ENCODE measurements around the gene CSNK1D. TPM values are rescaled to one million over a fixed set of nuclear protein-coding genes. Genes with fewer than 3 reads are reported as not detected.

CSNK1D gene
- total RNA-seq, 2 experiments from 2014 or later: 369 to 393 TPM

Small RNA genes within 50 kb of the gene (microRNA-seq; reads per million reads assigned to microRNA genes)
- gene MIR6787 (ENCODE audit: borderline microRNAs expressed): not detected

Other genes starting within 250 kb of the CSNK1D start
- 1 to 10 TPM; 2.1 to 3.5 TPM for gene RAC3, start 242.0 kb downstream of the CSNK1D start, total RNA-seq
- gene DCXR, start 236.0 kb downstream of the CSNK1D start, total RNA-seq: 10 to 100 TPM; 71.7 to 77.7 TPM
- gene RFNG, start 221.9 kb downstream of the CSNK1D start, total RNA-seq: 10 to 100 TPM; 26.2 to 27.2 TPM
- gene GPS1, start 221.8 kb downstream of the CSNK1D start, total RNA-seq: 10 to 100 TPM; 72.0 to 72.8 TPM
- 100 to 1,000 TPM; 159 to 174 TPM for gene DUS1L, start 207.9 kb downstream of the CSNK1D start, total RNA-seq
- 100 to 1,000 TPM; 245 to 263 TPM for gene FASN, start 175.5 kb downstream of the CSNK1D start, total RNA-seq
- gene CCDC57, start 60.9 kb downstream of the CSNK1D start, total RNA-seq: 100 to 1,000 TPM; 175 to 184 TPM
- 100 to 1,000 TPM in 1 of 2 experiments, 10 to 100 TPM in 1; 94.0 to 103 TPM for gene SLC16A3, start 44.7 kb downstream of the CSNK1D start, total RNA-seq
- 100 to 1,000 TPM; 369 to 385 TPM for gene CD7, start 43.9 kb upstream of the CSNK1D start, total RNA-seq
- under 1 TPM; 0.44 to 0.60 TPM for gene SECTM1, start 60.1 kb upstream of the CSNK1D start, total RNA-seq
- not detected for gene TEX19, start 85.5 kb upstream of the CSNK1D start, total RNA-seq
- not detected for gene UTS2R, start 98.1 kb upstream of the CSNK1D start, total RNA-seq
- 10 to 100 TPM; 24.6 to 25.0 TPM for gene HEXD, start 144.6 kb upstream of the CSNK1D start, total RNA-seq
- 10 to 100 TPM; 11.4 to 14.1 TPM for gene OGFOD3, start 144.9 kb upstream of the CSNK1D start, total RNA-seq
- gene CYBC1, start 177.1 kb upstream of the CSNK1D start, total RNA-seq: 10 to 100 TPM; 52.9 to 63.9 TPM
- 10 to 100 TPM; 60.0 to 60.1 TPM for gene NARF, start 185.0 kb upstream of the CSNK1D start, total RNA-seq
- 10 to 100 TPM; 36.1 to 37.7 TPM for gene FOXK2, start 246.0 kb upstream of the CSNK1D start, total RNA-seq